Measurements from ENCODE around the gene NRXN3. TPM values are rescaled to one million over a fixed set of nuclear protein-coding genes. Genes with fewer than 3 reads are reported as not detected.

Gene NRXN3
- total and polyA plus RNA-seq, 2 of the 13 experiments (the other 11 are each of a cell fraction or from before 2014, with no cell fraction given), result 0.03 TPM; not detected in 1

GRCh38 chr14:79098324-79098723 is 928.2 kb downstream of the NRXN3 start (continued):
- TF ChIP-seq ZSCAN31 (CRISPR knock-in tag; IDR thresholded peaks at IDR 0.05; ENCODE audit: low read depth) (no peak), ZNF672 (CRISPR knock-in tag; IDR thresholded peaks at IDR 0.05) (no peak), GABPB1 (CRISPR knock-in tag; IDR thresholded peaks at IDR 0.05) (no peak), ZNF569 (CRISPR knock-in tag; IDR thresholded peaks at IDR 0.05; ENCODE audit: borderline replicate concordance) (no peak), ZNF430 (CRISPR knock-in tag; IDR thresholded peaks at IDR 0.05) (no peak), ZNF564 (CRISPR knock-in tag; IDR thresholded peaks at IDR 0.05) (no peak)

GRCh38 chr14:79100578-79100977 is 930.4 kb downstream of the NRXN3 start:
- DNase-seq (ENCODE audit: low spot score), result no peak
- WGBS (ENCODE audit: low lambda C conversion rate), result 0% methylated on average over 1 of the region's 1 CpG
- ATAC-seq, result no peak
- no peaks in the 10 kb centered on the region for H3K4me1 ChIP-seq (ENCODE audit: insufficient read depth, low read length)
- no peaks in the 10 kb centered on the region for H3K27me3 ChIP-seq (ENCODE audit: control insufficient read depth in 1 of 2, insufficient read depth in 2 of 2, low read length in 2 of 2)
- H3K27ac ChIP-seq (ENCODE audit: extremely low read length, insufficient read depth, low read length), result no peak overlapping the region
- no peak overlapping the region for H3K4me2 ChIP-seq (ENCODE audit: low read depth, low read length)
- H3K36me3 ChIP-seq (replicated peaks in 1 of 2; ENCODE audit: control insufficient read depth in 1 of 2, insufficient read depth in 2 of 2, low read length in 2 of 2), result no peaks in the 10 kb centered on the region
- H3K79me2 ChIP-seq (ENCODE audit: insufficient read depth, low read length), result no peaks in the 10 kb centered on the region
- peaks cover 84% of the 10 kb centered on the region for H3K9me3 ChIP-seq (ENCODE audit: low read length)
- CTCF ChIA-PET (ENCODE audit: low intra/inter-chr PET ratio, low total read pairs), result no interaction called here
- no peak for FAIRE-seq
- BruUV-seq (replicated peaks), result no TSS peak
- in situ Hi-C loops (cut with HindIII; ENCODE audit: extremely low pct_ligation_motif_present, low pct_unique_long_range_greater_than_20kb) (no loop called here), intact Hi-C loops (cut with micrococcal nuclease; ENCODE audit: unreplicated experiment) (no loop called here)
- no peak overlapping the region for H2AFZ ChIP-seq (ENCODE audit: low read length)
- POLR2A ChIA-PET, result no interaction called here
- H3K9ac ChIP-seq (ENCODE audit: insufficient read depth, low read depth, low read length), result no peak overlapping the region
- no peaks in the 10 kb centered on the region for H4K20me1 ChIP-seq (ENCODE audit: insufficient read depth, low read length)
- no peak overlapping the region for H3K4me3 ChIP-seq (replicated peaks in 1 of 3; ENCODE audit: insufficient read depth in 1 of 3, low read depth in 2 of 3, low read length in 3 of 3)
- no peak for TF ChIP-seq ZNF576 (CRISPR knock-in tag; IDR thresholded peaks at IDR 0.05)
- no peak for TF ChIP-seq ZFAT (CRISPR knock-in tag; conservative IDR thresholded peaks at IDR 0.05)
- no peak for TF ChIP-seq MAFG (CRISPR knock-in tag; IDR thresholded peaks at IDR 0.05)
- no peak for TF ChIP-seq PAX8 (CRISPR knock-in tag; IDR thresholded peaks at IDR 0.05; ENCODE audit: borderline replicate concordance)
- TF ChIP-seq HOXA9 (CRISPR knock-in tag; IDR thresholded peaks at IDR 0.05; ENCODE audit: borderline replicate concordance), result no peak
- no peak for TF ChIP-seq DDIT3 (CRISPR knock-in tag; IDR thresholded peaks at IDR 0.05)
- no peak for TF ChIP-seq ZBTB34 (CRISPR knock-in tag; IDR thresholded peaks at IDR 0.05)
- no peak for TF ChIP-seq BHLHE40 (IDR thresholded peaks at IDR 0.05; ENCODE audit: low read length)
- no peak for TF ChIP-seq PBX3 (CRISPR knock-in tag; IDR thresholded peaks at IDR 0.05; ENCODE audit: borderline replicate concordance)
- no peak for TF ChIP-seq KMT2B (CRISPR knock-in tag; IDR thresholded peaks at IDR 0.05)
- no peak for TF ChIP-seq ZSCAN30 (CRISPR knock-in tag; IDR thresholded peaks at IDR 0.05)
- no peak for TF ChIP-seq ZNF75D (CRISPR knock-in tag; IDR thresholded peaks at IDR 0.05; ENCODE audit: borderline replicate concordance)
- no peak for TF ChIP-seq ZNF619 (CRISPR knock-in tag; IDR thresholded peaks at IDR 0.05)
- TF ChIP-seq FUBP1 (CRISPR knock-in tag; IDR thresholded peaks at IDR 0.05; ENCODE audit: borderline replicate concordance), result no peak
- no peak for TF ChIP-seq HOXA7 (CRISPR knock-in tag; IDR thresholded peaks at IDR 0.05)

All from HepG2 (cell line).